Measurements from ENCODE around the gene IER5L. TPM values are rescaled to one million over a fixed set of nuclear protein-coding genes. Genes with fewer than 3 reads are reported as not detected.

The IER5L gene
- total RNA-seq, 4 donors from 2014 or later = 0.92 to 3.4 (median 2.9) TPM

DNA sequence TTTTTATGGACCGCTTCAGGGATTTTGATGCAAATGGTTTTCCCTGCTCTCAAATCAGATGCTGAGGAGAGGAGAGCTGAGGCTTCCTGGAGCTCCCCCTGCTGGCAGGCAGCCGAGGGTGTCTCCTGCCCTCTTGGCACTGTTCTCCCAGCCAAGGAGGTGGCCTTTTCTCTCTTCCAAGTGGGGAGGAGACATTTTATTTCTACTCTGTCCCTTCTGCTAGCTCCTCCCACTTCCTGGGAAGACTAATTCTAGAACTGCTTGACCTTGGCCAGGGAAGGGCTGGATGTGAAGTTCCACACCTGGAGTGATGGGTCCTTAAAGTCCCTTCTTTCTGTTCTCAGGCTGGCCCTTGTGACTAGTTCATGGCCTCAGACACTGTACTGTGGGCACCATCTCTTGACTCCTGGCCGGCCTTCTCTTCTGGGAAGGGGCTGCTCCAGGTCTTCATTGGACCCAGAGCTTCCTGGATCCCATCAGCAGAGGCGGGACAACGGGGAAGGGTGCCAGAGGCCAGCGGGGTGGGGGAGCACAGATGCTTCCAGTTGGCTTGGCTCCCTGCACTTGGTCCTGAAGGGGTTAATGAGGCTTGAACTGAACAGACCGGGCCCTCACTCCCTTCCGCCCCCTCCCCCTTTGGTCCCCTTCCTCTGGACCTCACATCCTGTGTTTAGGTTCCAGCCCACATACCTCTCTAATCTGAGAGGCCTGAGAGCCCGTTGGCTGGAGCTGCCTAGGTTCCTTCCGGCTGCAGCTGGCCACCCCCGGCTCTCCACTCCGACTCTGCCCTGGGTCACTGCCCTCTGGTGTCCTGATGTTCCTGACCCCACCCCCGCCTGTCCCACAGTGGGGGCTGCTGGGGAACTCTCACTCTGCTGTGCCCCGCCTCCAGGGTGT lies 34.8 kb downstream of the IER5L start:
- H3K4me1 ChIP-seq = peaks cover 86 to 88% of the 10 kb centered on the region in 2 donors
- in situ Hi-C loops (cut with MboI; ENCODE audit: low sequenced_read_pairs in 4 of 4) = loop anchor here in 2 of 4 donors (25.0 kb wide), 2 partner anchors 344 to 644 kb away; no protein-coding TSS in a partner anchor
- H3K4me3 ChIP-seq = peak overlapping the region in 2 of 4 donors; percentile 22 to 38
- no peaks in the 10 kb centered on the region for H3K27me3 ChIP-seq
- H3K36me3 ChIP-seq = no peaks in the 10 kb centered on the region
- ATAC-seq (peak; percentile 59 to 61), DNase-seq (peak; percentile 79 to 93)
- no peaks in the 10 kb centered on the region for H3K9me3 ChIP-seq
- H3K27ac ChIP-seq = peak overlapping the region; percentile 95 to 100 (median 98)
- intact Hi-C loops (cut with DNase I; ENCODE audit: low total_unique reads) = loop anchor here (2.0 kb wide), 1 partner anchor 32 kb away; no protein-coding TSS in a partner anchor
- TF ChIP-seq, protein P1, sequence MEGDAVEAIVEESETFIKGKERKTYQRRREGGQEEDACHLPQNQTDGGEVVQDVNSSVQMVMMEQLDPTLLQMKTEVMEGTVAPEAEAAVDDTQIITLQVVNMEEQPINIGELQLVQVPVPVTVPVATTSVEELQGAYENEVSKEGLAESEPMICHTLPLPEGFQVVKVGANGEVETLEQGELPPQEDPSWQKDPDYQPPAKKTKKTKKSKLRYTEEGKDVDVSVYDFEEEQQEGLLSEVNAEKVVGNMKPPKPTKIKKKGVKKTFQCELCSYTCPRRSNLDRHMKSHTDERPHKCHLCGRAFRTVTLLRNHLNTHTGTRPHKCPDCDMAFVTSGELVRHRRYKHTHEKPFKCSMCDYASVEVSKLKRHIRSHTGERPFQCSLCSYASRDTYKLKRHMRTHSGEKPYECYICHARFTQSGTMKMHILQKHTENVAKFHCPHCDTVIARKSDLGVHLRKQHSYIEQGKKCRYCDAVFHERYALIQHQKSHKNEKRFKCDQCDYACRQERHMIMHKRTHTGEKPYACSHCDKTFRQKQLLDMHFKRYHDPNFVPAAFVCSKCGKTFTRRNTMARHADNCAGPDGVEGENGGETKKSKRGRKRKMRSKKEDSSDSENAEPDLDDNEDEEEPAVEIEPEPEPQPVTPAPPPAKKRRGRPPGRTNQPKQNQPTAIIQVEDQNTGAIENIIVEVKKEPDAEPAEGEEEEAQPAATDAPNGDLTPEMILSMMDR (IDR thresholded peaks at IDR 0.05 in 4 of 5, conservative IDR thresholded peaks at IDR 0.05 in 1 of 5) = peak; percentile 38 to 82 (median 75)
- peak in 1 of 2 donors; percentile 52 for TF ChIP-seq POLR2A (IDR thresholded peaks at IDR 0.05)

DNA sequence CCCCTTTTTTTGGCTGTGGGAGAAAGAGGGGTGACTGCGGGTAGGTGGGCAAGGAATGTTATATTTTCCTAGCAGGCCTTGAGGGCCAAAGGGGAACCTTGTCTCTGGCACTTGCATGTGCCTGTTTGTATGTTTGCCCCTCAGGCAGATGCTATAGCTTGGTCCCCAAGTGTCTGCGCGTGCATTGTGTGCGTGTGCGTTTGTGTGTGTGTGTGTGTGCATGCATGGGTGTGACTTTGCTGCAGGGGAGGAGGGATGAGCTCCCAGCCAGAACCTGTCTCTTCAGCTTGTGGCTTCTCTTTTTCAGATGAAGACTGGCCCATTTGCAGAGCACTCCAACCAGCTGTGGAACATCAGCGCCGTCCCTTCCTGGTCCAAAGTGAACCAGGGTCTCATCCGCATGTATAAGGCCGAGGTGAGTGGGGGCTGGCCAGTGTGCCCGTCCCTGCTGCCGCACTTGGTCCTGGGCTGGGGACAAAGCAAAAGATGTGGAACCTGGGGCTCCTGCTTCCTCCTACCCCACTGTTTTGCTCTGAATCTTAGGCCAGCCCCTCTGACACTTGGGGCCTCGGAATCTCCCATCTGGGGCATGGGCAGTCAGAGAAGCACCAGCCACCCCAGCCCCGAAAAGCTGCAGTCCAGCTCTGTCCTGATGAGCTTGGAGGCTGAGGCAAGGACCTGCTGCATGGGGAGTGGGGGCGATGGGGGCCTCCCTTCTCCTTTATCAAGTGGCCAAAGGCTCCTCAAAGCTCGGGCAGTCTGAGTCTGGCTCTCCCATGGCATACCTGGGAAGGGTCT lies 35.7 kb downstream of the IER5L start:
- intact Hi-C loops (cut with DNase I; ENCODE audit: low total_unique reads) = loop anchor here (2.0 kb wide), 1 partner anchor 32 kb away; no protein-coding TSS in a partner anchor
- no peaks in the 10 kb centered on the region for H3K27me3 ChIP-seq
- ATAC-seq (no peak), DNase-seq (no peak)
- peaks cover 0 to 7% of the 10 kb centered on the region in 2 donors for H3K36me3 ChIP-seq
- TF ChIP-seq POLR2A (IDR thresholded peaks at IDR 0.05) = no peak
- TF ChIP-seq, protein P1 (IDR thresholded peaks at IDR 0.05 in 4 of 5, conservative IDR thresholded peaks at IDR 0.05 in 1 of 5) = no peak
- in situ Hi-C loops (cut with MboI; ENCODE audit: low sequenced_read_pairs in 4 of 4) = loop anchor here in 2 of 4 donors (25.0 kb wide), 2 partner anchors 345 to 645 kb away; no protein-coding TSS in a partner anchor
- peak overlapping the region in 3 of 4 donors; percentile 4 to 58 (median 27) for H3K4me3 ChIP-seq
- no peaks in the 10 kb centered on the region for H3K9me3 ChIP-seq
- peak overlapping the region; percentile 95 to 100 (median 98) for H3K27ac ChIP-seq
- peaks cover 90 to 92% of the 10 kb centered on the region in 2 donors for H3K4me1 ChIP-seq

DNA sequence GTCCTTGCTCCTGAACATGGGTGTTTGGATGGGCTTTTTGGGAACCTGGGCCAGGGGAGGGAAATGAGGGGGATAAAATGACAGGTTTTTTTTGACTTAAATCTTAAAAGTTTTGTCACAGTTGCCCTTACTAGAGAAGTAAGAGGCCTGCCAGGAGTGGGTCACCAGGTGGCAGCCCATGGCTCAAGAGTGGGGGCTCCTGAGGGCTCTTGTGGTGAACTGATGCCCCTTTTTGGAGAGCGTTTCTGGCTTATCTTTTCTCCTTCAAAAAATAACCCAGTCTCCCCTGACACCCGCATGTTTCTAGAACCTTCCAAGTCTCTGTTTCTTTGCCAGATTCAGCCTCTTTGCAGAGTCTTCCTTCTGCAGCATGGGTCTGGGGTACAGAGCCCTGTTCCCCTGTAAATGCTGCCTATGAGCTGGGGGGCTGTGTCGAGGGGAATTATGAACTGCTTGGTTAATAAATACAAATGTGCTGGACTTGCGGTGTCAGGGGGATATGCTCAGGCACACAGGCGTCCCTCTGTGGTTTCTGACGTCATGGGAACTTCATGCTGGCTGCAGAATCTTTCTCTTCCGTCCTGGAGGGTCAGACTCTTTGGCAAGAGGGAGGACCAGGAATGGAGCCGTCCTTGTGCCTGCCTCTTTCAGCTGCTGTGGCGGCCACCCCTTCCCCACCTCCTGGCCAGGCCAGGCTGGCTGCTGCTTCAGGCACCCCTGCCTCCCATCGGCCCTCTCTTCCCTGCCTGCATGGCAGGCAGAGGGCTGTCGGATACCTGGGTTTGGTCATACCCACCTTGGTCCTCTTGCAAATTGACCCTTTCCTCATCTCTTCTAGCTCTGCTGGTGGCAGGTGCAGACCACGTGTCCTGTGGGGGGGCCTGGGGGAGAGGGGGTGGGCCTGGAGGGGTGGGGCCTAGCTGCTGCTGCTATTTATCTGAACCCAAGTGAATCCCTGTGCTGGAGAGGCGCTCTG lies 36.7 kb downstream of the IER5L start:
- peaks cover 0 to 11% of the 10 kb centered on the region in 2 donors for H3K36me3 ChIP-seq
- DNase-seq (peak; percentile 54 to 66), ATAC-seq (no peak)
- TF ChIP-seq, protein P1 (IDR thresholded peaks at IDR 0.05 in 4 of 5, conservative IDR thresholded peaks at IDR 0.05 in 1 of 5) = no peak
- peak in 1 of 2 donors; percentile 20 for TF ChIP-seq POLR2A (IDR thresholded peaks at IDR 0.05)
- peak overlapping the region; percentile 51 to 77 (median 56) for H3K4me3 ChIP-seq
- intact Hi-C loops (cut with DNase I; ENCODE audit: low total_unique reads) (loop anchor here (2.0 kb wide), 3 partner anchors 33 to 341 kb away; no protein-coding TSS in a partner anchor), in situ Hi-C loops (cut with MboI; ENCODE audit: low sequenced_read_pairs in 4 of 4) (loop anchor here in 2 of 4 donors (25.0 kb wide), 2 partner anchors 346 to 646 kb away; no protein-coding TSS in a partner anchor)
- H3K4me1 ChIP-seq = peaks cover 80 to 86% of the 10 kb centered on the region in 2 donors
- H3K27me3 ChIP-seq = no peaks in the 10 kb centered on the region
- no peaks in the 10 kb centered on the region for H3K9me3 ChIP-seq
- peak overlapping the region; percentile 95 to 100 (median 98) for H3K27ac ChIP-seq

Data from gastrocnemius medialis (tissue), 4 donors.